OCI-LY3 (cell line): ENCODE data around the gene HMCN1.

Source experiments
- H2AFZ ChIP-seq: fragments of 200-600, 300-600 bp; shearing (Covaris generic); 2 replicates; pipeline ENCODE4 v1.6.0; 2014; ENCODE audit warnings: antibody characterized with exemption, low read depth, low read length
- H3K27ac ChIP-seq: fragments of 200-600, 300-600 bp; sonication (generic); 2 replicates; pipeline ENCODE4 v1.5.1; 2014; ENCODE audit warnings: mild to moderate bottlenecking, low read length, moderate library complexity, mixed read lengths
- H3K27me3 ChIP-seq: fragments of 200-600, 300-600 bp; sonication (generic); 2 replicates; pipeline ENCODE4 v1.6.1; 2014; ENCODE audit warnings: low read depth, low read length, mixed read lengths
- H3K36me3 ChIP-seq: fragments of 200-600, 300-600 bp; sonication (generic); replicated peaks from 2 replicates; pipeline ENCODE3; 2014; ENCODE audit warnings: low read depth, low read length, mixed read lengths
- H3K4me1 ChIP-seq: fragments of 300-600, 200-600 bp; sonication (generic); 2 replicates; pipeline ENCODE4 v1.6.1; 2014; ENCODE audit warnings: low read length, mixed read lengths
- H3K4me2 ChIP-seq: fragments of 200-600, 300-600 bp; sonication (generic); 2 replicates; pipeline ENCODE4 v1.6.1; 2014; ENCODE audit warnings: low read length, mixed read lengths
- H3K4me3 ChIP-seq: fragments of 300-600, 200-600 bp; sonication (generic); 2 replicates; pipeline ENCODE4 v1.5.1; 2014; ENCODE audit warnings: antibody characterized with exemption, mild to moderate bottlenecking, low read length, moderate library complexity
- H3K79me2 ChIP-seq: fragments of 300-600, 200-600 bp; shearing (Covaris generic); 2 replicates; pipeline ENCODE4 v1.6.1; 2014; ENCODE audit warnings: mild to moderate bottlenecking, low read length, mixed read lengths
- H3K9ac ChIP-seq: fragments of 300-600, 200-600 bp; shearing (Covaris generic); 2 replicates; pipeline ENCODE4 v1.6.0; 2014; ENCODE audit warnings: mild to moderate bottlenecking, low read length, moderate library complexity
- H3K9me3 ChIP-seq: fragments of 200-600, 300-600 bp; shearing (Covaris generic); 2 replicates; pipeline ENCODE4 v1.6.1; 2014; ENCODE audit warnings: low read length, mixed read lengths; ENCODE audit not compliant: insufficient read depth
- H4K20me1 ChIP-seq: fragments of 200-600, 300-600 bp; sonication (generic); 2 replicates; pipeline ENCODE4 v1.6.1; 2016; ENCODE audit warnings: low read length, mixed read lengths; ENCODE audit not compliant: insufficient read depth
- CTCF ChIP-seq: fragments of 200-600, 300-600 bp; sonication (generic); IDR thresholded peaks from 2 replicates; pipeline ENCODE4 v1.5.1; 2014; ENCODE audit warnings: antibody characterized with exemption, low read length, low read depth

Gene HMCN1

DNA sequence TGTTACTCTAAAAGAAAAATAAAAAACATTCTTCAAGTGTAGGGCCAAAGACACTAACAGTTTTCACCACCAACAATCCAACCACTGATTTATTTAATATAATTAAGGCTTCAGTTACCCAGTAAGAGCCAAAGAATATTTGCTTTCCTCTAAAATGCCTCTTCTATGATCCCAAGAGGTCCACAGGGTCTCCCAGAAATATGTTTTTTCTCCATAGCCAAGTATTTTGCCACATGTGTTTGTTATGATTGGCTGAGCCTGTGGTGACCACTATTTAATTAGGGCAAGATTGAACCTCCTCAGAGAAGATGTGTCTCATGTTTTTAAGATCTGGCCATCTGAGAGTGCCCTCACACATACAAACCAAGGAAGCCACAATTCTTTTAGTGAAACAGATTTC is 505.0 kb downstream of the HMCN1 start:
- Histone ChIP-seq H2AFZ (no peak overlapping the region), H3K36me3 (no peaks in the 10 kb centered on the region), H3K9me3 (no peaks in the 10 kb centered on the region), H3K9ac (no peak overlapping the region), H4K20me1 (no peaks in the 10 kb centered on the region), H3K27ac (no peak overlapping the region), H3K4me2 (no peak overlapping the region), H3K4me3 (no peak overlapping the region), H3K79me2 (no peaks in the 10 kb centered on the region), H3K4me1 (no peaks in the 10 kb centered on the region), H3K27me3 (no peaks in the 10 kb centered on the region)
- no peak for TF ChIP-seq CTCF

DNA sequence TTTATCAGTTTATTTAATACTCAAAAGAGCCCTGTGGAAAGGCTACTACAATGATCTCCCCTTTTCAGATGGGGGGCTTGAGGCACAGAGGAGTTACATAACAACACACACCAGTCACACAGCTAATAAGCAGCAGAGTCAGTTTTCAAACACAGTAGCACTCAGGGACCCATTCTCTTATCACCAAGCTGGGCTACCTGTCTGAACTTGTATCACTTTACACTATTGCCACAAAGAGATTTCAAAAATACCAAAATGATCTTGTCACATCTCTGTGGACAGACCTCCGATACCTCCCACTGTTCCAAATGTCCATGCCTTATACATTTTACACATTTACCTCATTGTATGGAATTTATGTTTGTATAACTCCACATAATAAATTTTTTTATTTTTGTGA is 506.2 kb downstream of the HMCN1 start:
- Histone ChIP-seq H3K9ac (no peak overlapping the region), H3K9me3 (no peaks in the 10 kb centered on the region), H3K4me3 (no peak overlapping the region), H4K20me1 (no peaks in the 10 kb centered on the region), H3K4me2 (no peak overlapping the region), H3K36me3 (no peaks in the 10 kb centered on the region), H3K27ac (no peak overlapping the region), H3K27me3 (no peaks in the 10 kb centered on the region), H3K4me1 (no peaks in the 10 kb centered on the region), H2AFZ (no peak overlapping the region), H3K79me2 (no peaks in the 10 kb centered on the region)
- TF ChIP-seq CTCF, result no peak
